Measurements from ENCODE around the gene CRACDL. TPM values are rescaled to one million over a fixed set of nuclear protein-coding genes. Genes with fewer than 3 reads are reported as not detected.
"Not testable (repeated sequence)": the region's sequence is repeated elsewhere in the genome, so short reads cannot be mapped to it uniquely, and the experiment has no call there.

CRACDL gene
- total RNA-seq, 4 donors from 2014 or later, result 10.9 to 22.6 (median 14.0) TPM

DNA sequence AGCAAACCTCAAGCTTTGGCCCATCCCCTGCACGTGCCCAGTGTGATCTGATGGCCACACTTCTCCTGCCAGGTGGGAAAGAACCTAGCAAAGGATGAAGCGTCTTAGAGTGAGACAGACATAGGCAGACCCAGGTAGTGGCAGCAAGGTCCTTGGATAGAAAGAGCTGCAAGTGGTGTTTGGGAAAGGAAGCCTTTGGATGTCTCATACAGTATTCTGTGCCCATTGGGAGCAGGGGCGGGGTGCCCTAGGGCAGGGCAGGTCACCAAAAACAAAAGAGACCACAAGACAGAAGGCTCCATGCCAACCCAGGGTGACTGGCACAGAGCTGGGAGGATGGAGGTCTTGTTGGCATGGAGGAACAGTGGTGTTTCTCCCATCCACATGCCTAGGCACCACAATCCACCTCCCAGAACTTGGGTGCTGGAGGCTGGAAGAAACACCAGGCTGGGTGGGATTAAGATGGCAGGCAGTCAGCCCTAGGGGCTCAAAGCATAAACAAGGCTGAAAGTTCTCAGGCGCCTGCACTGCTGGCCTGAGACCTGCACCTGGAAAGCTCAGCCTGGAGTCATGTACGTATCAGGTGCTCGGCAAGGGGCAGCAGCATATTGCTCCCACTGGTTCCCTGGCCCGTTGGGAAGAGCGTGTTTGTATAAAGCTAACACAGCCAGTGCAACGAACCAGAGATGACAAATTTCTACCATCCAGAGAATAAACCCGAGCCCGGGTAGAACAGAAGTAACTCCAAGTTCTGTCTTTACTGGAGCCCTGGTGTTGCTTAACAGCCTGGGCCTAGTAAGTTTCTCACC is 52.9 kb downstream of the CRACDL start:
- TF ChIP-seq, protein P1, sequence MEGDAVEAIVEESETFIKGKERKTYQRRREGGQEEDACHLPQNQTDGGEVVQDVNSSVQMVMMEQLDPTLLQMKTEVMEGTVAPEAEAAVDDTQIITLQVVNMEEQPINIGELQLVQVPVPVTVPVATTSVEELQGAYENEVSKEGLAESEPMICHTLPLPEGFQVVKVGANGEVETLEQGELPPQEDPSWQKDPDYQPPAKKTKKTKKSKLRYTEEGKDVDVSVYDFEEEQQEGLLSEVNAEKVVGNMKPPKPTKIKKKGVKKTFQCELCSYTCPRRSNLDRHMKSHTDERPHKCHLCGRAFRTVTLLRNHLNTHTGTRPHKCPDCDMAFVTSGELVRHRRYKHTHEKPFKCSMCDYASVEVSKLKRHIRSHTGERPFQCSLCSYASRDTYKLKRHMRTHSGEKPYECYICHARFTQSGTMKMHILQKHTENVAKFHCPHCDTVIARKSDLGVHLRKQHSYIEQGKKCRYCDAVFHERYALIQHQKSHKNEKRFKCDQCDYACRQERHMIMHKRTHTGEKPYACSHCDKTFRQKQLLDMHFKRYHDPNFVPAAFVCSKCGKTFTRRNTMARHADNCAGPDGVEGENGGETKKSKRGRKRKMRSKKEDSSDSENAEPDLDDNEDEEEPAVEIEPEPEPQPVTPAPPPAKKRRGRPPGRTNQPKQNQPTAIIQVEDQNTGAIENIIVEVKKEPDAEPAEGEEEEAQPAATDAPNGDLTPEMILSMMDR (IDR thresholded peaks at IDR 0.05), result no peak
- no peak for TF ChIP-seq POLR2A (IDR thresholded peaks at IDR 0.05)
- whole genome bisulfite sequencing, 2 donors, result 82 to 87% methylated on average over 11 of the region's 11 CpGs
- intact Hi-C loops (cut with DNase I; ENCODE audit: low total_unique reads), result no loop called here
- H3K4me3 ChIP-seq (ENCODE audit: low read depth, poor library complexity, severe bottlenecking), result no peak overlapping the region
- DNase-seq (ENCODE audit: low spot score in 2 of 2), result peak; percentile 13 to 63

- DNase-seq (ENCODE audit: low spot score in 2 of 2), result peak in 1 of 2 donors; percentile 23
- TF ChIP-seq POLR2A (IDR thresholded peaks at IDR 0.05), result no peak
- TF ChIP-seq, protein P1 (IDR thresholded peaks at IDR 0.05), result no peak
- H3K4me3 ChIP-seq (ENCODE audit: low read depth, poor library complexity, severe bottlenecking), result no peak overlapping the region
- intact Hi-C loops (cut with DNase I; ENCODE audit: low total_unique reads), result no loop called here
- WGBS, 2 donors, result 86 to 87% methylated on average over 3 of the region's 3 CpGs
Observed at GRCh38 chr2:98882368-98882767, 53.7 kb downstream of the CRACDL start.

GRCh38 chr2:98881153-98881650 is 54.8 kb downstream of the CRACDL start:
- TF ChIP-seq, protein P1 (IDR thresholded peaks at IDR 0.05), result no peak
- TF ChIP-seq POLR2A (IDR thresholded peaks at IDR 0.05), result no peak
- 28 to 46% methylated on average over 2 to 7 of the region's 7 CpGs for WGBS, 2 donors
- peak; percentile 44 to 79 for DNase-seq (ENCODE audit: low spot score in 2 of 2)
- intact Hi-C loops (cut with DNase I; ENCODE audit: low total_unique reads), result no loop called here
- no peak overlapping the region for H3K4me3 ChIP-seq (ENCODE audit: low read depth, poor library complexity, severe bottlenecking)

- no peak for TF ChIP-seq POLR2A (IDR thresholded peaks at IDR 0.05)
- TF ChIP-seq, protein P1 (IDR thresholded peaks at IDR 0.05), result no peak
- no peak overlapping the region for H3K4me3 ChIP-seq (ENCODE audit: low read depth, poor library complexity, severe bottlenecking)
- intact Hi-C loops (cut with DNase I; ENCODE audit: low total_unique reads), result no loop called here
- WGBS, 2 donors, result 83 to 89% methylated on average over 19 to 20 of the region's 20 CpGs
- peak in 1 of 2 donors; percentile 78 for DNase-seq (ENCODE audit: low spot score in 2 of 2)
Observed at GRCh38 chr2:98880266-98881152, 55.5 kb downstream of the CRACDL start.

DNA sequence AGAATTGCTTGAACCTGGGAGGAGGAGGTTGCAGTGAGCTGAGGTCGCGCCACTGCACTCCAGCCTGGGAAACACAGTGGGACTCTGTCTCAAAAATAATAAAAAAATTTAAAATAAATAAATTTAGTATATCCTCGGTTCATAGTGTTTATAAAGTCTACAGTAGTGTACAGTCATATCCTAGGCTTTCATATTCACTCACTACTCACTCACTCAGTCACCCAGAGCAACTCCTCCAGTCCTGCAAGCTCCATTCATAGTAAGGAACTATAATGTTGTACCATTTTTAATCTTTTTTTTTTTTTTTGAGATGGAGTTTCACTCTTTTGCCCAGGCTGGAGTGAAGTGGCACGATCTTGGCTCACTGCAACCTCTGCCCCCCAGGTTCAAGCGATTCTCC is 58.4 kb downstream of the CRACDL start:
- intact Hi-C loops (cut with DNase I; ENCODE audit: low total_unique reads); H3K4me3 ChIP-seq (ENCODE audit: low read depth, poor library complexity, severe bottlenecking); DNase-seq (ENCODE audit: low spot score in 2 of 2): not testable (repeated sequence)
- WGBS, 2 donors, result 89 to 90% methylated on average over 5 of the region's 5 CpGs

DNA sequence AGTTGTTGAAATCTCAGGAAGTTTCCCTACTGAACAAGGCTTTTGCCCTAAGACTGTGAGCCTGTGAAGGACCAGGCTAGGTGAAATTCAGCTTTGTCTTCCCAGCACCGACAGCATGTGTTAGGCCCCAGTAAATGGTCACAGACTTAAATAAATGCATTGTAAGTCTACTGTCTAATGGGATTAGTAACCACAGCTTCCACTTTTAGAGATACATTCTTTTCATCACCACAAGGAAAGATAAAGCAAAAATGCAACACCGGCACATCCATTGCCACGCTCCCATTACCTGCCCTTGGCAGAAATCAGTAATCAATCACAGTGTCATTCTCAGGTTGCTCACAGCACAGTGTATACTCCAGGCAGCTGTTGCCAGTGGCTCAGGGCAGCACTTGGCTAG is 59.3 kb downstream of the CRACDL start:
- TF ChIP-seq, protein P1 (IDR thresholded peaks at IDR 0.05), result no peak
- TF ChIP-seq POLR2A (IDR thresholded peaks at IDR 0.05), result no peak
- WGBS, 2 donors, result 71 to 75% methylated on average over 3 of the region's 3 CpGs
- H3K4me3 ChIP-seq (ENCODE audit: low read depth, poor library complexity, severe bottlenecking), result no peak overlapping the region
- intact Hi-C loops (cut with DNase I; ENCODE audit: low total_unique reads), result no loop called here
- peak in 1 of 2 donors; percentile 23 for DNase-seq (ENCODE audit: low spot score in 2 of 2)
